ENCODE results near the gene ACTMAP. TPM values are rescaled to one million over a fixed set of nuclear protein-coding genes. Genes with fewer than 3 reads are reported as not detected.

The ACTMAP gene
- total RNA-seq, 1 experiment from 2014 or later = 39.3 TPM

- Histone ChIP-seq H3K27me3 (ENCODE audit: insufficient read depth, low read depth) (no peaks in the 10 kb centered on the region), H4K20me1 (ENCODE audit: insufficient read depth) (no peaks in the 10 kb centered on the region), H3K4me1 (replicated peaks; ENCODE audit: insufficient read depth) (peaks cover 19% of the 10 kb centered on the region), H3K27ac (no peak overlapping the region), H3K9me2 (ENCODE audit: insufficient read depth) (no peaks in the 10 kb centered on the region), H3F3A (ENCODE audit: insufficient read depth, low read depth) (peaks cover 7% of the 10 kb centered on the region; the same call in 1 of the 2 replicates), H3K9me3 (ENCODE audit: insufficient read depth, low read depth) (no peaks in the 10 kb centered on the region), H3K36me3 (ENCODE audit: low read depth) (no peaks in the 10 kb centered on the region), H2AFZ (no peak overlapping the region), H3K4me2 (no peak overlapping the region), H3K4me3 (no peak overlapping the region), H3K79me2 (ENCODE audit: low read depth) (peaks cover 10% of the 10 kb centered on the region)
- ChIA-PET POLR2A (ENCODE audit: unreplicated experiment) (interaction anchor here (0.6 kb wide), 2 partner anchors 67 to 85 kb away, joined by 5 to 6 read pairs; partner anchors contain the start of gene RAB4B), CTCF (no interaction called here)
- no TSS peak for BruUV-seq (replicated peaks)
- intact Hi-C loops (cut with micrococcal nuclease; ENCODE audit: unreplicated experiment) = no loop called here
- no peak for DNase-seq
- no peak for TF ChIP-seq CTCF (conservative IDR thresholded peaks at IDR 0.05)
- no peak for TF ChIP-seq EZH2 (IDR thresholded peaks at IDR 0.05; ENCODE audit: low read depth)
These were observed 57.0 kb downstream of the ACTMAP start for GRCh38 chr19:40693150-40693788.

- no peaks in the 10 kb centered on the region for H3K9me3 ChIP-seq (ENCODE audit: insufficient read depth, low read depth)
- ChIA-PET CTCF (no interaction called here), POLR2A (ENCODE audit: unreplicated experiment) (no interaction called here)
- no peak overlapping the region for H3K4me3 ChIP-seq
- intact Hi-C loops (cut with micrococcal nuclease; ENCODE audit: unreplicated experiment) = no loop called here
- H3K4me1 ChIP-seq (replicated peaks; ENCODE audit: insufficient read depth) = peaks cover 19% of the 10 kb centered on the region
- H3K4me2 ChIP-seq = no peak overlapping the region
- no peak for DNase-seq
- H3K27ac ChIP-seq = no peak overlapping the region
- H4K20me1 ChIP-seq (ENCODE audit: insufficient read depth) = no peaks in the 10 kb centered on the region
- H3K36me3 ChIP-seq (ENCODE audit: low read depth) = no peaks in the 10 kb centered on the region
- peaks cover 10% of the 10 kb centered on the region for H3K79me2 ChIP-seq (ENCODE audit: low read depth)
- TF ChIP-seq CTCF (conservative IDR thresholded peaks at IDR 0.05) (no peak), EZH2 (IDR thresholded peaks at IDR 0.05; ENCODE audit: low read depth) (no peak)
- H2AFZ ChIP-seq = no peak overlapping the region
- no TSS peak for BruUV-seq (replicated peaks)
- H3F3A ChIP-seq (ENCODE audit: insufficient read depth, low read depth) = peaks cover 7% of the 10 kb centered on the region; the same call in 1 of the 2 replicates
- H3K9me2 ChIP-seq (ENCODE audit: insufficient read depth) = no peaks in the 10 kb centered on the region
- no peaks in the 10 kb centered on the region for H3K27me3 ChIP-seq (ENCODE audit: insufficient read depth, low read depth)
These were observed 58.1 kb downstream of the ACTMAP start for GRCh38 chr19:40692212-40692551.

GRCh38 chr19:40691421-40692211, 58.7 kb downstream of the ACTMAP start:
- CTCF ChIA-PET = no interaction called here
- peak overlapping the region; percentile 75 for H3K4me3 ChIP-seq
- no peaks in the 10 kb centered on the region for H4K20me1 ChIP-seq (ENCODE audit: insufficient read depth)
- H3K9me3 ChIP-seq (ENCODE audit: insufficient read depth, low read depth) = no peaks in the 10 kb centered on the region
- H3K27me3 ChIP-seq (ENCODE audit: insufficient read depth, low read depth) = no peaks in the 10 kb centered on the region
- no TSS peak for BruUV-seq (replicated peaks)
- peak overlapping the region; percentile 81 for H3K27ac ChIP-seq
- intact Hi-C loops (cut with micrococcal nuclease; ENCODE audit: unreplicated experiment) = loop anchor here (2.0 kb wide), 1 partner anchor 59 kb away; the partner anchor contains the start of genes ACTMAP and SNRPA
- H3F3A ChIP-seq (ENCODE audit: insufficient read depth, low read depth) = peaks cover 7% of the 10 kb centered on the region; the same call in 1 of the 2 replicates
- peaks cover 19% of the 10 kb centered on the region for H3K4me1 ChIP-seq (replicated peaks; ENCODE audit: insufficient read depth)
- peaks cover 10% of the 10 kb centered on the region for H3K79me2 ChIP-seq (ENCODE audit: low read depth)
- no peak for TF ChIP-seq EZH2 (IDR thresholded peaks at IDR 0.05; ENCODE audit: low read depth)
- TF ChIP-seq CTCF (conservative IDR thresholded peaks at IDR 0.05) = no peak
- peak overlapping the region; percentile 95 for H3K4me2 ChIP-seq
- DNase-seq = no peak
- POLR2A ChIA-PET (ENCODE audit: unreplicated experiment) = interaction anchor here (0.6 kb wide), 2 partner anchors 59 to 288 kb away, joined by 3 to 4 read pairs; partner anchors contain the start of genes ACTMAP and SNRPA
- no peaks in the 10 kb centered on the region for H3K36me3 ChIP-seq (ENCODE audit: low read depth)
- H2AFZ ChIP-seq = no peak overlapping the region
- H3K9me2 ChIP-seq (ENCODE audit: insufficient read depth) = no peaks in the 10 kb centered on the region

Other genes starting within 250 kb of the ACTMAP start
- 90.1 and 93.7 TPM in 2 replicates for gene SHKBP1, start 173.6 kb downstream of the ACTMAP start, total RNA-seq (2021)
- gene LTBP4, start 149.1 kb downstream of the ACTMAP start, total RNA-seq (2021) = 163 and 203 TPM in 2 replicates
- 57.7 and 86.6 TPM in 2 replicates for gene NUMBL, start 59.8 kb downstream of the ACTMAP start, total RNA-seq (2021)
- gene COQ8B, start 33.6 kb downstream of the ACTMAP start, total RNA-seq (2021) = 57.7 and 66.6 TPM in 2 replicates
- gene ITPKC, start 33.4 kb downstream of the ACTMAP start, total RNA-seq (2021) = 17.6 and 22.1 TPM in 2 replicates
- 119 and 147 TPM in 2 replicates for gene SNRPA, start 726 bp upstream of the ACTMAP start, total RNA-seq (2021)
- 2.5 and 2.7 TPM in 2 replicates for gene MIA, start 25.0 kb upstream of the ACTMAP start, total RNA-seq (2021)
- 22.2 and 24.8 TPM in 2 replicates for gene RAB4B, start 27.8 kb upstream of the ACTMAP start, total RNA-seq (2021)
- 78.4 and 78.5 TPM in 2 replicates for gene EGLN2, start 48.7 kb upstream of the ACTMAP start, total RNA-seq (2021)
- not detected in 2 replicates for gene CYP2A6, start 100.0 kb upstream of the ACTMAP start, total RNA-seq (2021)
- not detected in 2 replicates for gene CYP2A7, start 131.8 kb upstream of the ACTMAP start, total RNA-seq (2021)
- gene CYP2B6, start 240.8 kb upstream of the ACTMAP start, total RNA-seq (2021) = not detected in 2 replicates